ENCODE results near the gene SPEN.
"Not testable (repeated sequence)": the region's sequence is repeated elsewhere in the genome, so short reads cannot be mapped to it uniquely, and the experiment has no call there.

The SPEN gene

GRCh38 chr1:15885269-15885668 lies 37.8 kb downstream of the SPEN start:
- Histone ChIP-seq H3K36me3 (ENCODE audit: insufficient read depth) (no peaks in the 10 kb centered on the region), H3K4me3 (IDR thresholded peaks at IDR 0.05; ENCODE audit: insufficient read depth, low read depth, low read length) (no peak overlapping the region), H2AFZ (ENCODE audit: low read depth) (no peak overlapping the region), H4K20me1 (ENCODE audit: insufficient read depth) (peaks cover 54% of the 10 kb centered on the region), H3K4me2 (no peak overlapping the region), H3K27ac (no peak overlapping the region), H3K9ac (no peak overlapping the region), H3K4me1 (ENCODE audit: low read depth, poor library complexity, severe bottlenecking) (peaks cover 39% of the 10 kb centered on the region), H3K27me3 (ENCODE audit: insufficient read depth, low read depth) (no peaks in the 10 kb centered on the region), H3K79me2 (ENCODE audit: insufficient read depth, low read depth) (peaks cover 99% of the 10 kb centered on the region)
- TF ChIP-seq CTCF (conservative IDR thresholded peaks at IDR 0.05; ENCODE audit: low read depth, low read length): no peak

- Histone ChIP-seq H3K9ac (no peak overlapping the region), H2AFZ (ENCODE audit: low read depth) (no peak overlapping the region), H3K27ac (no peak overlapping the region), H3K36me3 (ENCODE audit: insufficient read depth) (no peaks in the 10 kb centered on the region), H3K4me3 (IDR thresholded peaks at IDR 0.05; ENCODE audit: insufficient read depth, low read depth, low read length) (no peak overlapping the region), H3K4me1 (ENCODE audit: low read depth, poor library complexity, severe bottlenecking) (peaks cover 36% of the 10 kb centered on the region), H3K4me2 (no peak overlapping the region), H4K20me1 (ENCODE audit: insufficient read depth) (peaks cover 52% of the 10 kb centered on the region), H3K79me2 (ENCODE audit: insufficient read depth, low read depth) (peaks cover 99% of the 10 kb centered on the region), H3K27me3 (ENCODE audit: insufficient read depth, low read depth) (no peaks in the 10 kb centered on the region)
- TF ChIP-seq CTCF (conservative IDR thresholded peaks at IDR 0.05; ENCODE audit: low read depth, low read length): no peak
Measured at GRCh38 chr1:15885701-15886610, 38.4 kb downstream of the SPEN start.

- no peak overlapping the region for H3K4me2 ChIP-seq
- no peak overlapping the region for H3K27ac ChIP-seq
- H3K9ac ChIP-seq: no peak overlapping the region
- H3K27me3 ChIP-seq (ENCODE audit: insufficient read depth, low read depth): no peaks in the 10 kb centered on the region
- no peak for TF ChIP-seq CTCF (conservative IDR thresholded peaks at IDR 0.05; ENCODE audit: low read depth, low read length)
- no peak overlapping the region for H2AFZ ChIP-seq (ENCODE audit: low read depth)
- peaks cover 47% of the 10 kb centered on the region; the same call in 1 of the 2 replicates for H4K20me1 ChIP-seq (ENCODE audit: insufficient read depth)
- peaks cover 99% of the 10 kb centered on the region for H3K79me2 ChIP-seq (ENCODE audit: insufficient read depth, low read depth)
- no peak overlapping the region for H3K4me3 ChIP-seq (IDR thresholded peaks at IDR 0.05; ENCODE audit: insufficient read depth, low read depth, low read length)
- no peaks in the 10 kb centered on the region for H3K36me3 ChIP-seq (ENCODE audit: insufficient read depth)
- H3K4me1 ChIP-seq (ENCODE audit: low read depth, poor library complexity, severe bottlenecking): peaks cover 29% of the 10 kb centered on the region
Measured at GRCh38 chr1:15886611-15887167, 39.2 kb downstream of the SPEN start.

GRCh38 chr1:15892857-15893599 lies 45.5 kb downstream of the SPEN start:
- not testable (repeated sequence) for H4K20me1 ChIP-seq (ENCODE audit: insufficient read depth); H3K36me3 ChIP-seq (ENCODE audit: insufficient read depth); H3K4me3 ChIP-seq (IDR thresholded peaks at IDR 0.05; ENCODE audit: insufficient read depth, low read depth, low read length); H3K9ac ChIP-seq; H2AFZ ChIP-seq (ENCODE audit: low read depth); H3K4me2 ChIP-seq; H3K27me3 ChIP-seq (ENCODE audit: insufficient read depth, low read depth)
- Histone ChIP-seq H3K27ac (peak overlapping the region; percentile 42), H3K4me1 (ENCODE audit: low read depth, poor library complexity, severe bottlenecking) (peaks cover 21% of the 10 kb centered on the region), H3K79me2 (ENCODE audit: insufficient read depth, low read depth) (peaks cover 98% of the 10 kb centered on the region)
